ENCODE results near the gene HINT2. TPM values are rescaled to one million over a fixed set of nuclear protein-coding genes. Genes with fewer than 3 reads are reported as not detected.

Gene HINT2
- total RNA-seq (2022; extraction: Qiagen RNA extraction): 69.8 to 110 TPM (median 103 TPM) in 5 replicates

GRCh38 chr9:35814841-35815543, at the start of gene HINT2:
Gene HINT2, minus strand, starts transcription at chr9:35815042. Its CDS starts 63 bp downstream, at chr9:35814979.

DNA sequence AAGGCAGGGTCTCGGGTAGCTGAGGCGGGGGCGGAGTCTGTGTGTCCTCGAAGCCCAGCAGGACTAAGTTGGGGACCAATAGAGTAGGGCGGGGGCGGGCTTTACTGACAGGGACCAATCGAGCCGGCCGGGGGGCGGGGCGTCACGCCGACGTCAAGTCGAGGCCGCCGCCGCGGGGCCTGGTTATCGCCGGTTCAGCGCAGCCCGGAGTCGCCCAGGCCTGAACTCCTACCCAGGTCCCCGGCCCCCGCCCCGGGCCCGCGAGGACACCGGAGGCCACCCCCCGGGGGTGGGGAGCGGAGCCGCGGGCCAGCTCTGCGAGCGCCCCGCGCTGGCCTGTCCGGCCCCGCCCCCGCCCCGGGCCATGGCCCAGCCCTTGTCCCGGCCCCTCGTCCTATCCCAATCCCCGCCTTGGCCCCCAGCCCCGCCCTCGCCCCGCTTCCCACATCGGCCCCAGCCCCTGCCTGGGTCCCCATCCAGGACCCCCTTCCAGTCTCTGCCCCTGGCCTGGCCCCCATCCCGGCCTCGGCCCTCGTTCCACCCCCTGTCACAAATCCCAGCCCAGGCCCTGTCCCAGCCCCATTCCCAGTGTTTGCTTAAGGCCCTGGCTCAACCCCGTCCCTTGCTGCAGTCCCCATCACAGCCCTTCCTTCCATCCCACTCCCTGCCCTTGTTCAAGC, 14.4 kb upstream of the HINT2 start, which contains the start of gene TMEM8B:
Gene TMEM8B, plus strand, starts transcription at position 145 of the 680 bp plus-strand sequence. Its CDS starts 220 bp downstream, at position 365.

DNA sequence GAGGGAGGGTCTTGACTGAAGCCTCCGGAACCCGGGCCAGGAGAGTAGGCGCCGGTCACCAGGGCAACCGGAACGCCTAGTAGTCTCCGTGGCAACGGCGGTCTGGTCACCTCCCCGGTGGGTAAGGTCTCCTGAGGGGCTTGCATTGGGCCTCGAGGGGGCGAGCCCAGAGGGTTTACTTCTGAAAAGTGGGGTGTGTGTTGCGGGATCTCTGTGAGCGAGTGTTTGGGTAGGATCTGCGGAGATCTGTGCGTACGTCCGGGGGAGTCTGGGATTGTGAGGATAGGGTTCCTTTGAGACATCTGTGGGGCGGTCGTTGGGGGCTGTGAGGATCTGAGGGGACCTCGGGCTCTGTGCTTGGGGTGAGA, 13.9 kb upstream of the HINT2 start, which contains the start of gene FAM221B:
Gene FAM221B, minus strand, starts transcription at position 17 of the 368 bp plus-strand sequence. CDS start 2,571 bp downstream, outside the sequence.

DNA sequence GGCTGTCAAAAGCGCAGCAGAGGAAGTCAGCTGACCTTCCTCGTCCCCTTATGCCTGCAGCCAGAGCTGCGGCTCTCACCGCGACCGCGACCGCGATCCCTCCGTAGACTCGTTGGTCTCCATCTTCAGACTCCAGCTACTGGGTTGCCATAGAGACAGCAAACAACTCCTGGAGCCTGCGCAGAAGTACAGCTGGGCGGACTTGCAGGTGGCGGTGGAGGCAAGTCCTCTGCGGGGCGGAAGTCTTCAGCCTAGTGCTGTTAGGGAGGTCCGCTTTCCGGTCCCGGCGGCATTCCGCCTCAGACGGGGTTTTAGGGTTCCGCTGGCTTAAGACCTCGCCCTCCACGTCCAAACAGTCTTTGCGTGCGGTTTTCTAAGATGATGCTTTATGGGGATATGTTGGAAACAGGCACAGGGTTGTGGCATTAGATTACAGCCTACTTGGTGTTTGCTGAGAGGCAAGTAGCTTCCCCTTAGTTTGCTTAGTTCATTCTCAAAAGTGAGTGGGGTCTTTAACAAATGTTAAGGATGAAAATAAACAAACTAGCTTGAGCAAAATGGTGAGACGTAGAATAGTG, 2.7 kb downstream of the HINT2 start, which contains the start of gene SPAG8:
Gene SPAG8, minus strand, starts transcription at position 238 of the 578 bp plus-strand sequence. Its CDS starts 115 bp downstream, at position 123.

GRCh38 chr9:35791297-35791921, 23.4 kb downstream of the HINT2 start, which contains the start of gene NPR2:
Gene NPR2, plus strand, starts transcription at chr9:35791591. Its CDS starts 818 bp downstream, at chr9:35792409.

Other genes with a start within 250 kb of the HINT2 start
- gene TESK1, start 209.8 kb downstream of the HINT2 start, total RNA-seq (2022; extraction: Qiagen RNA extraction): 23.2 to 30.9 TPM (median 29.9 TPM) in 5 replicates
- 0.06 to 0.18 TPM (median 0.12 TPM) in 4 of 5 replicates, not detected in the other for gene CD72, start 196.6 kb downstream of the HINT2 start, total RNA-seq (2022; extraction: Qiagen RNA extraction)
- gene SIT1, start 164.1 kb downstream of the HINT2 start, total RNA-seq (2022; extraction: Qiagen RNA extraction): not detected in 5 replicates
- 4.2 to 11.7 TPM (median 7.0 TPM) in 3 of 5 replicates, not detected in the others for gene RMRP, start 157.0 kb downstream of the HINT2 start, total RNA-seq (2022; extraction: Qiagen RNA extraction)
- 21.2 to 27.0 TPM (median 25.3 TPM) in 5 replicates for gene CCDC107, start 156.8 kb downstream of the HINT2 start, total RNA-seq (2022; extraction: Qiagen RNA extraction)
- gene ARHGEF39, start 149.8 kb downstream of the HINT2 start, total RNA-seq (2022; extraction: Qiagen RNA extraction): 13.1 to 20.9 TPM (median 19.3 TPM) in 5 replicates
- 4.2 to 7.9 TPM (median 7.3 TPM) in 5 replicates for gene CA9, start 141.1 kb downstream of the HINT2 start, total RNA-seq (2022; extraction: Qiagen RNA extraction)
- gene TPM2, start 125.1 kb downstream of the HINT2 start, total RNA-seq (2022; extraction: Qiagen RNA extraction): 623 to 688 TPM (median 654 TPM) in 5 replicates
- gene TLN1, start 82.8 kb downstream of the HINT2 start, total RNA-seq (2022; extraction: Qiagen RNA extraction): 110 to 135 TPM (median 123 TPM) in 5 replicates
- 58.6 to 69.3 TPM (median 61.3 TPM) in 5 replicates for gene CREB3, start 82.4 kb downstream of the HINT2 start, total RNA-seq (2022; extraction: Qiagen RNA extraction)
- gene GBA2, start 65.8 kb downstream of the HINT2 start, total RNA-seq (2022; extraction: Qiagen RNA extraction): 27.4 to 38.0 TPM (median 34.1 TPM) in 5 replicates
- gene RGP1, start 65.8 kb downstream of the HINT2 start, total RNA-seq (2022; extraction: Qiagen RNA extraction): 12.8 to 17.3 TPM (median 15.8 TPM) in 5 replicates
- gene MSMP, start 60.8 kb downstream of the HINT2 start, total RNA-seq (2022; extraction: Qiagen RNA extraction): 0.30 to 0.48 TPM (median 0.36 TPM) in 3 of 5 replicates, not detected in the others
- gene NPR2, start 23.5 kb downstream of the HINT2 start, total RNA-seq (2022; extraction: Qiagen RNA extraction): 4.6 to 7.4 TPM (median 6.1 TPM) in 5 replicates
- gene SPAG8, start 2.8 kb downstream of the HINT2 start, total RNA-seq (2022; extraction: Qiagen RNA extraction): 0.44 to 0.64 TPM (median 0.58 TPM) in 5 replicates
- gene FAM221B, start 13.7 kb upstream of the HINT2 start, total RNA-seq (2022; extraction: Qiagen RNA extraction): not detected in 5 replicates
- gene TMEM8B, start 14.2 kb upstream of the HINT2 start, total RNA-seq (2022; extraction: Qiagen RNA extraction): 2.5 to 3.7 TPM (median 3.4 TPM) in 5 replicates
- gene OR13J1, start 55.4 kb upstream of the HINT2 start, total RNA-seq (2022; extraction: Qiagen RNA extraction): not detected in 5 replicates
- gene HRCT1, start 91.2 kb upstream of the HINT2 start, total RNA-seq (2022; extraction: Qiagen RNA extraction): 0.12 to 0.38 TPM (median 0.23 TPM) in 5 replicates
- 0.07 TPM in 1 of 5 replicates, not detected in the others for gene SPAAR, start 94.4 kb upstream of the HINT2 start, total RNA-seq (2022; extraction: Qiagen RNA extraction)
- not detected in 5 replicates for gene OR2S2, start 143.1 kb upstream of the HINT2 start, total RNA-seq (2022; extraction: Qiagen RNA extraction)
- gene RECK, start 221.9 kb upstream of the HINT2 start, total RNA-seq (2022; extraction: Qiagen RNA extraction): 5.6 to 6.9 TPM (median 5.7 TPM) in 5 replicates

Measured in A549 treated with CORT108297 at 1 μM for 4 hours (cell line).